HG03571 (cell line): ENCODE measurements around the gene PPP2R2C.

Experiments used
- ATAC-seq: cut with Tn5 transposase; IDR thresholded peaks from one replicate; pipeline ENCODE4 v1.9.1; 2021; ENCODE audit not compliant: unreplicated experiment

The PPP2R2C gene

DNA sequence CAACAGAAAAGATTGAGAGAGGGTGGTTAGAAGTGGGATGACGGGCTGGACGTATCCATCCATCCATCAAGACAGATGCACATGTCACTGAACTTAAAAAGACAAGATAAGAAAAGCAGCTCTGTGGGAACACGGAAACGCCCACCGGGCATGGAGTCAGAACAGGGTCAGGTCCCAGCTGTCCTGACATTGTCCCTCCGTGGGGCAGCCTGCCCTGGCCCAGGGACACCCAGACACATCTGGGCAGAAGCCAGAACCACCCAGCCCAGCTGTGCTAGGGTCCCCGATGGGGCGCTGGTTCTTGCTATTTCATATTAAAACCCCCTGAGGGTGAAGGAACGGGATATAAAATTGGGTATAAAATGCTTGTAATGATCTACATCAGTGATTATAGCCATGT is 88.5 kb downstream of the PPP2R2C start:
- ATAC-seq, result no peak

DNA sequence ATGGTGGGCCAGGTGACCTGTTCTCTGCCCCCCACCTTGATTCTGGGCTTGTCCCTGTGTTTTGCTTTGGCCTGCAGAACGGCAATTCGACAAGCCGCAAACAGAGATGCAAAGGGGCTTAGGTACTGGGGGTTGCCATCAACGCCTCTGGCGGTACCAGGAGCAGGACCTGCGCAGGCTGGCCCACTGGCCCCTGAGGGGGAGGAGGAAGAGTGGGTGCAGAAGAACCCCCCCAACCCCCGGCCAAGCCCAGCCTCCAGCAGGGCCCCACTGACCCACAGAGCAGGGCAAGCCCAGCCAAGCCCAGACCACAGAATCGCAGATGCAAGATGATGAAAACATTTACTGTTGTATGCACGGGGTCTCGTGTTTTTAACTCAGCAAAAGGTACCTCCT is 89.4 kb downstream of the PPP2R2C start:
- no peak for ATAC-seq

DNA sequence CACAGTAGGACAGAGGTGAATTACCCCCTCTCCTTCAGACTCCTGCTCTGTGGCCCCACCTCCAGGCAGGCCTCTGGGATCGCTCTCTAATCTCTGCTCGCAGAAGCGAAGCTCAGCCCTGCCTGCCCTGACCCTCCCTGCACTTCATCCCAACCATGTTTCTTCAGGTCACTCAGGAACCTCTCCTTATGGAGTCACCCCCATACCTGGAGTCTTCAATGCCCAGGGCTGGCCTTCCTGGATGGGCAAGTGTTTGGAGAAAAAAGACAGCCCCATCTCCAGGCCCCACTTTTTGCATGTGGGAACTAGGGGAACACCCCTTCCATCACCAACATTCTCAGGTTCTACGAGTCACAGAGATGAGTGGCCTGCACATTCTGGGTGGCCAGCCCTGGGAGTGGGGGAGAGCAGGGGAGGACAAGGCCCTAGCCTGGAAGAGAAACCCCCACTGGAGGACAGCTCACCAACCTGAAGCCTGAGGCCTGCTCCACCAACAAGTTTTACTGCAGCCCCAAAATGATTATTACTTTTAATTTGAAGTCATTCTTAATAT is 90.8 kb downstream of the PPP2R2C start:
- no peak for ATAC-seq

DNA sequence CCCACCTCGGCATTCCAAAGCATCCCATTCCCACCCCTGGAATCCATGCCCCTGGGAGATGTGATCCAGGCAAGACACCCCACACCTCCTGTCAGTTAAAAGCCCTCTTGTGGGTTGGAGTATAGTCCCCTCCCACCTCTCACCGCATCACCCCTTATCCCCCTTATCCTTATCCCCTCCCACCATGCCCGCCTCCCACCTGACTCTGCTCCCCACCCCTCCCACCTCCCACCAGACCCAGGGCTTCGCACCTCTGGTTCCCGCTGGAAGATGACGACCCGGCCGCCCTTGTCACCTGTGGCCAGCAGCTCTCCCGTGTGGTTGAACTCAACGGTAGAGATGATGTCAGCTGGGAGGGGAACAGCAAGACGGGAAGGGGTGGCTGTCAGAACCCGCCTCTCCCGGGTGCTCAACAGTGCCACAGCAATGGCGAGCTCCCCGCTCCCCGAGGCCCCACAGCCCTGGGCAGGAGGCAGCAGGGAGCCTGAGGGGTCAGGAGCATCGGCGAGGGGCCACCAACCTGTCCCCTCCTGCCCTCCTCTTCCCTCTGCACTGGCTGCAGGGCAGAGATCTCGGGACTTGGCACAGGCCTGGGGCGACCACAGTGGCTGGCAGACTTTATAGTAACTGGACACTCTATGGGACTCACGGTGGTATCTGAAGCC is 91.5 kb downstream of the PPP2R2C start:
- ATAC-seq, result no peak

DNA sequence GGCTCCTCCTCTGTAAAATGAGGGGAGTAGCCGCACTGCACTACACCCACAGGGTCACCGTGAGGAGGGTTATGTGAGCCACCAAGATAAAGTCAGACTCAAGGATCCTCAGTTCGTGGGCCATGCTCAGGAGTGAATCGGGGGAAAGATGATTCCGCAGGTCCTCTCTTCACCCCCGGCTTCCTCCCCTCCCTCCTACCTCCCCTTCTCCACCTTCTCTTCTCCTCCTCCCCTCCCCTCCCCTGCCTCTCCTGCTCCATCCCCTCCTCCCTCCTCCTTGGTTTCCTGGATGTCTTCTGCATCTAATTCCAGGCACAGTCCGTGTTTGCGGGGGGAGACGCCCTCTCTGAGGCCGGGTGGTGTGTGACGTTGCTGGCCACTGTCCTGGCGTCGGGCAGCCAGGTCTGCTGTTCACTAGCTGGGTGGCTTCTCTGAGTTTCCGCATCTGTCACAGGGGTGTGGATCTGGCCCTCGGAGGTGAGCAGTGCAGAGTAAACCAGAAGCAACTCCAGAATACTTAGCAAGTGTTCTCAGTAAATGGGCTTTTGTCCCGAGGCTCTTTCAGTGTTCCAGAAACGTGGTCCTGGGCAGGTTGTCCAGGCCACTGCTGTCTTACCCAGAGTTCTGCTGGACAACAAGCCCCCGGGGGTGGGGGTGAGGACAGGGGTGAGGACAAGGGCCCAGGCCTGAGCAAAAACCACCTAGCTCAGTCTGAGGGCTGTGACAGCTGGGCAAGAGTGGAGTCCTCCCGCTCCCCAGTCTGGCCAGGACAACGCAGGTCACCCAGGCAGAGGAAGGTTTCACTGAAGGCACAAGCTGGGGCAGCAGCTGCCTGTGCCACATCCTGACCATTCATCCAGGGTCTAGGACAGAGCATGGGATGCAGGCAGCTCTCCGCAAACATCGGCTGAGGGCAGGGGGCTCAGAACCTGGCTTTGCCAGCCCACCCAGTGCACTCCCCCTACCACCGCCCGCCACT is 92.4 kb downstream of the PPP2R2C start:
- no peak for ATAC-seq

DNA sequence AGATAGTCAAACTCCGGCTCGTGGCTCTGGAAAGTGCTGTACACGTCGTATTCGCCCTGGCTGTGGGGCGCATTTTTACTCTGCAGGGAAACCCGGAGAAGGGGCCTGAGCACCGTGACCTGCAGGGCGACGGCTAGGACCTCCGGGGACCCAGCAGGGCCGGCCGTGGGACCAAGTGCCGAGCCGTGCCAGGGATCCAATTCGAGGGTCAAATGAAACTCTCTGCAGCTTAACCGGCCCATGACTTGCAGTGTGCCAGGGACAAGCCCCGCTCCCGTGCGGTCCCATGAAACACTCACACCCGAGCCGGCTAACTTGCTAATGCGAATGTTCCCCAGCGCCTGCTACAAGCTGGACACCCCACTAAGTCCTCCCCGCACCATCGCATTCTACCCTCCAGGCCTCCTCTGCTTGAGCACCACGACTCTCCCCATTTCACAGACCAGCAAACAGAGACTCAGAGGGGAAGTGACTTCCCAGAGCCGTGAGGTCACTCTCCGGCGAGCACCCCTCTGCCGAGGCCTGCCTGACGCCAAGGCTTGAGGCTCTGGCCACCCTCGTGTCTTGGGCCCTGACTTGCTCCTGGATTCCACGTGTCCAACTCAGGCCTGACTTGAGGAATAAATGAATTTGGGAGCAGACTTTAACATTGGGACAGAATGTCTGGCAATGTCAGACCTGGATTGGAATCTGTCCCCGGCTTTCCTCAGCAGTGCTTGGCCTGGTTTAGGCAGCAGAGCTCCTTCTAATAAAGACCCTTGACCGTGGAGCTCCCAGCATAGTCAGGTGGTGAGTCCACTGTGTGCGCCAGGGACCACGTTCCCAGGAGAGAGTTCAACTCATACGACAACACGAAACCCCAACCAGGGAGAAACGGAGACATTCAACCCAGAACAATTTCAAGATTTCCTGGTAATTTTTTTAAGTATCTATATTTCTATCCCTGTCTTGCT is 93.6 kb downstream of the PPP2R2C start:
- no peak for ATAC-seq

DNA sequence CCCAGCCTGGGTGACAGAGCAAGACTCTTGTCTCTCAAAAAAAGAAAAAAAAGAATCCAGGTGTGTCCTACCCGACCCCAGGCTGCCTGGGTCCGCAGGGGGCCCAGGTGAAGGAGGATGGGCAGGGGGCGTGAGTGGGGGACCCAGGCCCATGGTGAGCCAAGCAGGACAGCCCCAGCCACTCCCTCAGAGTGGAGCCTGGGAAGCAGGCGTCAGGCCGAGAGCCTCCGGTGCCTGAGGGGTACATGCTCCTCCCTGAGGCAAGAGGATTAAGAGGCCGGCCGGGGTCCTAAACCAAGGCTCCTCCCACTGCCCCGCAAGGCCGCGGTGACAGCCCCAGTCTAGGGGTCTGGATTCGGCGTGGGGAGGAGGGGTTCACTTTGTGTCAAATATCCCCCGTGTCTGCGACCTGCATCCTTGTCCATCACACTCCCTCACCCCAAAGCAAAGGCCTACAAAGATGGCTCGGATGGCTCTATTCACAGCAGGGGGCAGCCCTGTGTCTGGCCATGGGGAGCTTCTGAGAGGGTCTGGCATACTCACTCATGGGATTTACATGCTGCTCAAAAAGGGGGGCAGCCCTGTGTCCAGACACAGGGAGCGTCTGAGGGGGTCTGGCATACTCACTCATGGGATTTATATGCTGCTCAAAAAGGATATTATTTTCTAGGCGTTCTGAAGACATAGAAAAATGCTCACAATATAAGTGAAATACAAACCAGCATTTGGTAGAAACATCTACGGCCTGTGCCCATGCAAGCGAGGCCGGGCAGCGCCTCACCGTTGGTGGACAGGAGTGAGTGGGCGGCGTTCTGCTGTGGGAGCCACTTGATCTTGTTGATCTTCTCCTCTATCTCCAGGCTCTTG is 94.6 kb downstream of the PPP2R2C start:
- ATAC-seq, result no peak

DNA sequence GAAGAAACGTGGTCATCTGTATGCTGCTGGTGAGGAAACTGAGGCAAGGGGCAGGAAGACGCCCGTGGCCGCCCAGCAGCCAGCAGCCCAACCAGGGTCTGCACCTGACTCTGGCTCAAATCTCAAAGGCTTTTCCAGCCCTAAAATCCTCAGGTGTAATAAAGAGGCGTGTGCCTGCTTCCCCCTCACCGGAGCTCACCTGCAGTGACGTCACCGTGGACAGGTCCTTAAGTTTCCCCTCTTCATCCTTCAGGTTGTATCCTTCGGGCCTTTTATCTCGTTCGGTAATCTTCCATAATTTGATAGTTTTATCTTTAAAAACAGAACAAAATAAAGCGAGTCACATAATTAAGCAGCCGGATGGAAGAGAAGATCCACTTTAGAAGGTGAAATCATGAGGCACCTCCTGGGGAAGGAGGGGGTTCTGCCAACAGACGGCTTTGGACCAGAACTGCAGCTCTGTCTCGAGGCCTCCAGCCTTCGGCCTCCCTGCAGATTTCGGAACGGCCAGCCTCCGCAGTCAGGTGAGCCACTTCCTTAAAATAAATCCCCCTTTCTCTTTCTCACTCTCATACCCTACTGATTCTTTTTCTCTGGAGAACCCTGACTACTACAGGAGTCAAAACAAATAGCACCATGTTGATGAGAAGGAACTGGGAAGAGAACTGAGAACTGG is 96.7 kb downstream of the PPP2R2C start:
- ATAC-seq, result no peak

DNA sequence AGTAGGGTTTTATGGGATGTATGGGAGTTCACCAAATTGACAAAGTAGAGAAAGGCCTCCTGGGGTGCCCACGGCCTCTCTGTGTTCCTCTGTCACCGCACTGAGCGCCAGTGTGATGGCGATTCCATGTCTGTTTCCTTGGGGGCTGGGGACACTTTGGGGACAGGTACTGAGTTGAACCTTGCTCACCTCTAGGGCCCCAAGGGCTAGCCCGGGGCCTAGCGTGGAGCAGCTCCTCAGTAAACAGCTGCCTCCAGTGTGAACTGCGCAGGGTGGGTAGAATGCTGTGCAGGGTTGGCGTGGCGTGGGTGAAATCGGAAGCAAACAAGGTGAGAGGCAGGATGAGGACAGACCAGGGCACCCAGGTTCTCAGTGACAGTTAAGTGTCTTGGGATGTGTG is 97.8 kb downstream of the PPP2R2C start:
- no peak for ATAC-seq

DNA sequence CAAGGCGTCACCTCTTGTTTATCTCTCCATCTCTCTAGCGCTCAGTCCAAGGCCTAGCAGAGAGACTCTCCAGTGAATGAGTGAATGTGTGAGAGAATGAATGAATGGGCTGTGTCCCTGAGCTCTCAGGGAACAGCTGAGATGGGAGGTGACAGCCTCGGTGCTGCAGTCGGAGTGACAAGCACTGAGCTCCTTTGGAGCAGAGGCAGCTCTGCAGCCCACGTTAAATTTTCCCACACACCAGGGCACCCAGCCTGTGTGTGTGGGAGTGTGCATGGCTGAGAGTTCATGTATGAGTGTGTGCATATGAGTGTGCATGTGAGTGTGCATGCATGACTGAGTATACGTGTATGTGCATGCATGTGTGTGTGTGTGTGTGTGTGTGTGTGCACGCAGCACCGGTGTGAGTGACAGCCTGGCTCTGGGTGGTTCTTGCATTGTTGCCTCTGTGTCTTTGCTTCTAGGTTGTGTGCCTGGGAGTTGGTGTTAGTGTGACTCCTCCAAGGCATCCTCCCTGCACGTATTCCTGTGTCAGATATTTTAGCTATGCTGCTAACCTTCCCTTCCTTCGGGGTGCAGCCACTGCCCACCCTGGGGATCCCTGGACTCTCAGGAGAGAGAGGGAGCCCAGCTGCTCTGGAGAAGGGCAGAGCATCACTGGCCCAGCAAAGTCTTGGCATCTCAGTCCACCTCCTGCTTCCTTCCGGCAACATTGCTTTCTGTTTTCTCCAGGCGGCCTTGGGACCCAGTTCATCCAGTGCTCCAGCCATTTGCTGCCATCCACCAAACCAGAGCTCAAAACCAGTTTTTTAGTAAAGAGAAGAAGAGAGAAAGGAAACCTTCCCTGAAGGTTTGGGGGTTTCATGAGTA is 98.6 kb downstream of the PPP2R2C start:
- ATAC-seq, result no peak

DNA sequence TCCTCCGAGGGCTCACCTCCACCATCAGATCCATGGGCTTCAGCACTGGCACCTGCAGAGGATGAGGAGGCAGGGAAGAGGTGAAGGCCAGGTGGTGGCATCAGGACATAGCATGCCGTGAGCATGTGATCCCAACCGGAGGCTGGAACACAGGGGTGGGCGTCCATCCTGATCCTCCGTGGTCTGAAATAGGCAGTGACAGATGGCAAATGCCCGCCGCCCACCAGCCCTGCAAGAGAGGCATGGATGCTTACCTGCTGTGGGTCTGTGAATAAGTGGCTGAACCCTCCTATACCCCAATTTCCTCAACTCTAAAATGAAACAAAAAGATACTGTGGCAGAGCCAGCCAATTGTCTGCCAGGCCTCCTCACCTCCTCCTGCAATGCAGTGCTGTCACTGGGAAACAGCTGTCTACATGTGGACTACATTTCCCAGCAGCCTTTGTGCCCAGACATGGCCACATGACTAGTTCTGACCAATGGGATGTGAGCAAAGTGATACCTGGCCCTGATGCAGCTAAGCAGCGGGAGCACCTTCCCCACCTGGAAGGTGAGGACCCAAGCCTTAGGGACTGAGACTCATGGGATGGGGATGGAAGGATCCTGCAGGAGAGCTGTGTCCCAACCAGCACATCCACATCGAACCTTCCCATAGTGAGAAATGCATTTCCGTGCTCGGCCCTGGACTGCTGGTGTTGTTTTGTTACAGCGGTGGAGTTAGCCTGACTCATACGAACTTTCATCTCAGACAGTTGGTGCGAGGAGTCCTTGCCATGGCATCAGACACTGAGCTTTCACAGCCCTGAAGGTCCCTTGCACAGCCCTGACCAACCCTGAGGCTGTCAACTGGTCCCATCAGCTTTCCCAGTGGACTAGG is 99.5 kb downstream of the PPP2R2C start:
- ATAC-seq, result no peak

DNA sequence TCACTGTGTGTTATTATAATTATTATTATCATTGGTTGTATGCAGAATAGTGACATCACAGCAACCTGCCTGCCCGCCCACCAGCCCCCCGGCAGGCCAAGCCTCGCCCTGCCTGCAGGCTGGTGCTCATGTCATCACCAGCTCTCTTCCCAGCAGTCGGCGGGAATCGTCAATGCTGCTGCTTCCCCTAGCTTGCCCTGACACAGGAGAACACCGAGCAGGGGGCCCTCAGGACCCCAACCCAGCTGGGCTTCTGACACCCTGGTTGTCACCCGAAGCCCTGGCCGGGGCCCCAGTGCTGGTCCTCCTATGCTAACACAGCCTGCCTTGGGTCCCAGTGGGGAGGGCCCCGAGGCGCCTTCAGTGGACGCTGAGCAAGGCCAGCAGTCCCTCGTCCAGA is 100.6 kb downstream of the PPP2R2C start:
- ATAC-seq, result no peak

DNA sequence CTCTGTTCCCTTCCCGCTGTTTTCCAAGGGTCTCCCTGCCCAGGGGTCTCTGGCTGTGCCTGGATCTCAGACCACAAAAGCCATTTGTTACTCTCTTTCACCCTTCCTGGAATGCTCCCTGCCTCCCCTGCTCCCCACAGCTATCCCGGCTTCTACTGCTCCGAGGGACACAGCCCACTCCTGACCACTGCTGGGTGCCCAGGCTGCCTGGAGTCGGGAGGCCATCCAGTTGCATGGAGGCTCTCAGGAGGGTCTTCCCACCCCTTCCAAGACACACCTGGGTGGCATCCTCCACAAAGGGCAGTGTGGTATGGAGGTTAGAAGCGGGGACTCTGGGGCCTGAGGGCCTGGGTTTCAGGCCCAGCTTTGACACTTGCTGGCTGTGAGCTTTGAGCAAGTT is 101.1 kb downstream of the PPP2R2C start:
- no peak for ATAC-seq

DNA sequence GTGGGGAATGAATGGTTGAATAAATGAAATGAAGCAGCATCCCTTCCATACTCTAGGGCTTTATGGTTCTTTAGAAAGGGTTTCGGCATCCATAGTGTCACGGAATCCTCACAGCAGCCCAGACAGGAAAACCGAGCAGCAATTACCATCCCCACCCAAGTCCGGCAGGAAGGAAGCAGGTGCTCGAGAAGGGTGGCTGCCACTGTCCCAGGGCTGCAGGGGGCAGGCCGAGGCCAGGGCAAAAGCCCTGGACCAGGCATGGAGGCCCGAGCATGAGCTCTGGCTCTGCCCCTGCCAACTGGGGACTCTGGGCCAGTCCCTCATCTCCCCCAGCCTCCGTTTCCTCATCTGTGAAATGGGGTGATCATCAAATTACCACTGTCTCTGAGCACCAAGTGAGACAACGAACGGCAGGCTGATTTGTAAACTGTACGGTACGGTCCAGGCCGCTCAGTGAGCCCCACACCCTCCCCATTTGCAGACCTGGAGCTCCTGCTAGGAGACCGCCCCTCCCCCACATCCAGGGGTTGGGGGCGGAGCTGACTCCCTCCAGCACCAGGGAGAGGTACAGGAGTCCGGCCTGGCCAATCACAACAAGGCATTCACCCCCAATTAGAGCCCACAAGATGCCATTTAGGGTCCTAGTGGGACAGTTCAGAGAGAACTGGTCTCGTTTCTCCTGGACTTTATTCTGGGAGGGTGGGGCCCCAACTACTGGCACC is 102.3 kb downstream of the PPP2R2C start:
- ATAC-seq, result no peak

DNA sequence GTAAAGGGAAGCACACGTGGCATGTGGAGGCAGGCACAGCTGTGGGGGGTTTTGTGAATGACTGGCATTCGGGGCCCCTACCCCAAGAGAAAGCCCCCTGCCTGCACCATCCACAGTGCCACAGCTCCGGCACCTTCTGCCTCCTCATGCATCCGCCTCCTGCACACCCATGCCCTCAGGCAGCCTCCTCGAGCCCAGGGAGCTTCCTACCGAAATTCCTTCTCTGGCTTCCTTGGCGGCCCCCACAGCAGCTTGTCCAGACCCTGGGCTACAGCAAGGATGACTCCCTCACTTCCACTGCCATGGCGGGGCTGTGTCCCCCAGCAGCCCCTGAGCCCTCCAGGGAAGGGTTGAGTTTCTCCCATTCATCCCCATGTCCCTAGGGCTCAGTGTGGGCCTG is 102.9 kb downstream of the PPP2R2C start:
- ATAC-seq, result no peak

DNA sequence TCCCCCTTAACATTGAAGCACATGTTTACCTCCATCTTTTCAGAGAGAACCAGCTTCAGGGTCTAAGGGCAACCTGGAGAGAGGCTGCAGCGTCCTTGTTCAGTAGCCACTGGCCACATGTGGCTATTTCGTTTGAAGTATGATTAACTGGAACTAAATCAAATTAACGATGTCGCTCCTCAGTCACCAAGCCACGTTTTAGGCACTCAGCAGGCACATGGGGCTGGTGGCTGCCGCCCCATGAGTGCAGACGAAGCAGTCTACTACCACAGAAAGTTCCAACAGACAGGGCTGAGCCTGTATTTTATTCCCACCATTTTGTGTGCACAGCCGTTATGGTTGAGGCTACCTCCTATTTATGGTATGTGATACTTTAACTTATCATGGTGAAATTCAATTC is 103.4 kb downstream of the PPP2R2C start:
- ATAC-seq, result no peak

DNA sequence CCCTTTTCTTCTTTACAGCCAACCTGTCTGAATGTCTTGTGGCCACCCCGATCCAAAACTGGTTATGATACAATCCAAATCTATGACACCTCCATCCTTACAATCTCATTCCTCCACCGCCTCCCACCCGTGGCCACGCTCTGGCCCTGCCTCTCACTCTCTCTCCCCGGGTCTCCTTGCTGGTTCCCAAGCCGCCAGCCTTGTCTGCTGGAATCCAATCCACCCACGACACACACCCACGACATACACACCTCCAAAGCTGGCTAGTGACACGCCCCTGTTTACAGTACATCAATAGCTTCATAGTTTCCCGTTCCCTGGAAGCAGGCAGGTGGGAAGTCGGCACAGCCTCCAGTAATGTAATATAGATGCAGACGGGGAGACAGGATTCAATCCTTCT is 103.8 kb downstream of the PPP2R2C start:
- ATAC-seq, result no peak
